Keratinocyte (primary cell): ENCODE measurements around the gene PTPRT.

ENCODE experiments used
- EZH2 ChIP-seq: IDR thresholded peaks from one replicate; pipeline ENCODE4 v1.6.1; 2012; ENCODE audit warnings: inconsistent platforms, mild to moderate bottlenecking, low read length, moderate library complexity
- TF ChIP-seq, protein P1 (sequence below), 3 experiments: IDR thresholded peaks in 1 of 3; conservative IDR thresholded peaks in 1 of 3; optimal IDR thresholded peaks in 1 of 3; 2 replicates in 2 of 3; 3 replicates in 1 of 3; pipeline versions ENCODE3 to v1.5.1; 2011; ENCODE audit warnings: low read length in 3 of 3, mild to moderate bottlenecking in 3 of 3, moderate library complexity in 2 of 3, control low read depth in 1 of 3, inconsistent platforms in 1 of 3; ENCODE audit not compliant: insufficient read depth in 2 of 3; ENCODE audit errors: extremely low read depth in 1 of 3

DNA sequence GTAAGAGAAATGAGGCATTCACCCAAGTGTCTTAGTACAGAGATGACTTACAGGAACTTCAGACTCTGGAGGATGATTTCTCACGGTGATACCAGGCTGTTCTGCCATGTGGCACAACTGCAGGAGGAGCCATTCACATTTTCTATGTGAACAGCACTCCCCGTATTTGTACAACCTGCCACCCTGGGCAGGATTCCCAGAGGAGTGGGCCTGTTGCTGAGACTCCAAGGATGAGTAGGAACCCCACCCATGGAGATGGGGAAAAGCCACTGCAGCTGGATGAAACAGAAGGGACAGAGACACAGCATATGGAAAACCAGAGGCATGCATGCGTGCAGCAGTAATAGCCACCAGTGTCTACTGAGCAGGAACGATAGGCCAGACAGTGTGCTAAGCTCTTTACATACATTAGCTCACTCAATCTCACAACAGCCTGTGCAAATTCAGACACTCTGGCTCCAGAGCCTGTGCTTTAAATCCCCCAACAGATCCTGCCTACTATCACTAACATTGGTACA is 48.0 kb upstream of the PTPRT start:
- TF ChIP-seq EZH2: no peak
- TF ChIP-seq, protein P1, sequence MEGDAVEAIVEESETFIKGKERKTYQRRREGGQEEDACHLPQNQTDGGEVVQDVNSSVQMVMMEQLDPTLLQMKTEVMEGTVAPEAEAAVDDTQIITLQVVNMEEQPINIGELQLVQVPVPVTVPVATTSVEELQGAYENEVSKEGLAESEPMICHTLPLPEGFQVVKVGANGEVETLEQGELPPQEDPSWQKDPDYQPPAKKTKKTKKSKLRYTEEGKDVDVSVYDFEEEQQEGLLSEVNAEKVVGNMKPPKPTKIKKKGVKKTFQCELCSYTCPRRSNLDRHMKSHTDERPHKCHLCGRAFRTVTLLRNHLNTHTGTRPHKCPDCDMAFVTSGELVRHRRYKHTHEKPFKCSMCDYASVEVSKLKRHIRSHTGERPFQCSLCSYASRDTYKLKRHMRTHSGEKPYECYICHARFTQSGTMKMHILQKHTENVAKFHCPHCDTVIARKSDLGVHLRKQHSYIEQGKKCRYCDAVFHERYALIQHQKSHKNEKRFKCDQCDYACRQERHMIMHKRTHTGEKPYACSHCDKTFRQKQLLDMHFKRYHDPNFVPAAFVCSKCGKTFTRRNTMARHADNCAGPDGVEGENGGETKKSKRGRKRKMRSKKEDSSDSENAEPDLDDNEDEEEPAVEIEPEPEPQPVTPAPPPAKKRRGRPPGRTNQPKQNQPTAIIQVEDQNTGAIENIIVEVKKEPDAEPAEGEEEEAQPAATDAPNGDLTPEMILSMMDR (optimal IDR thresholded peaks at IDR 0.05 in 1 of 3, IDR thresholded peaks at IDR 0.05 in 1 of 3, conservative IDR thresholded peaks at IDR 0.05 in 1 of 3; ENCODE audit: extremely low read depth in 1 of 3, insufficient read depth in 2 of 3, low read length in 3 of 3): no peak
